ENCODE results near the gene CELF2.

DNA sequence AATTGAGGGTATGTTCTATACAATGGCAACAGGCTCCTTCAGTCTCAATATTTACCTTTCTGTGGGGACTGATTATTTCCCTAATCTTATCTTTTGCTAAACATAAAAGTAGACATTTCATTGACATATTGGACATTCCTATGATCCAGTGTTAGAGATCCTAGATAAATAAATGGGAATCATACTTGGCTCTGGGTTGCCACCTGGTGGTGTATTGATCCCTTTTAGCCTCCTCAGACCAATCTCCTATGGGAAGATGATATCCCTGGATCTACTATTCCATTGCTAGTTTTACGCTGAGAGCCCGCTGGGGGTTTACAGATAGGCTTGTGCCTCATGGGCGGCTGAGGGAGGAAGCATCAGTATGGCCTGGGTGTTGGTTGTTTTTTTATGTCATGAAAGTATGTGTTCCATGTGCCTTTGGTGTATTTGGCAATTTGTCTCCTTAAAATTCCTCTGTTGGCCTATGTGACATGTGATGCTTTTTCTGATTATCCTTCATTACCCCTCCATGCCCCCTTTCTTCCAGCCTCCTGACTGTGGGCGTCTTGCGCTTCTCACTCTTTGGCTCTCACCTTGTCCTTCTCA lies 18.8 kb downstream of the CELF2 start:
- TF ChIP-seq CTCF (IDR thresholded peaks at IDR 0.05) (peak; percentile 72), EZH2 (IDR thresholded peaks at IDR 0.05) (no peak)
